HG03095 (cell line): ENCODE results near the gene RIC1.
"Not testable (repeated sequence)": the region's sequence is repeated elsewhere in the genome, so short reads cannot be mapped to it uniquely, and the experiment has no call there.

Experiments used
- ATAC-seq: cut with Tn5 transposase; IDR thresholded peaks from one replicate; pipeline ENCODE4 v1.9.1; 2021; ENCODE audit warnings: moderate library complexity; ENCODE audit not compliant: unreplicated experiment

The RIC1 gene

GRCh38 chr9:5719100-5719926, 90.4 kb downstream of the RIC1 start:
- ATAC-seq, result no peak

GRCh38 chr9:5720151-5720550, 91.2 kb downstream of the RIC1 start:
- no peak for ATAC-seq

- no peak for ATAC-seq
Observed at GRCh38 chr9:5721279-5722087, 92.6 kb downstream of the RIC1 start.

- not testable (repeated sequence) for ATAC-seq
Observed at GRCh38 chr9:5722679-5723078, 93.8 kb downstream of the RIC1 start.

- no peak for ATAC-seq
Observed at GRCh38 chr9:5735072-5735471, 106.2 kb downstream of the RIC1 start.

- ATAC-seq, result no peak
Observed at GRCh38 chr9:5736563-5737346, 107.8 kb downstream of the RIC1 start.

GRCh38 chr9:5743109-5743508, 114.2 kb downstream of the RIC1 start:
- no peak for ATAC-seq

- no peak for ATAC-seq
Observed at GRCh38 chr9:5748438-5748837, 119.5 kb downstream of the RIC1 start.

- ATAC-seq, result no peak
Observed at GRCh38 chr9:5749306-5749705, 120.4 kb downstream of the RIC1 start.

GRCh38 chr9:5750569-5750968, 121.7 kb downstream of the RIC1 start:
- ATAC-seq, result no peak

- ATAC-seq, result no peak
Observed at GRCh38 chr9:5756633-5757032, 127.7 kb downstream of the RIC1 start.

- ATAC-seq, result no peak
Observed at GRCh38 chr9:5760338-5760737, 131.4 kb downstream of the RIC1 start.

- ATAC-seq, result no peak
Observed at GRCh38 chr9:5762421-5762820, 133.5 kb downstream of the RIC1 start.

- peak; percentile 87 for ATAC-seq
Observed at GRCh38 chr9:5764130-5764868, 135.4 kb downstream of the RIC1 start.

GRCh38 chr9:5767968-5768932, 139.3 kb downstream of the RIC1 start:
- ATAC-seq, result peak; percentile 48

GRCh38 chr9:5773324-5773999, 144.6 kb downstream of the RIC1 start:
- ATAC-seq, result no peak

GRCh38 chr9:5778805-5779204, 149.9 kb downstream of the RIC1 start:
- ATAC-seq, result no peak

- not testable (repeated sequence) for ATAC-seq
Observed at GRCh38 chr9:5779705-5780218, 150.9 kb downstream of the RIC1 start.

- ATAC-seq, result not testable (repeated sequence)
Observed at GRCh38 chr9:5783420-5783819, 154.5 kb downstream of the RIC1 start.
